ENCODE measurements around the gene KLHL14. TPM values are rescaled to one million over a fixed set of nuclear protein-coding genes. Genes with fewer than 3 reads are reported as not detected.

KLHL14 gene
- total RNA-seq, 1 donor from 2014 or later: 7.0 TPM

GRCh38 chr18:32761231-32761630 lies 11.6 kb downstream of the KLHL14 start:
- no peak overlapping the region for H3K27ac Mint-ChIP-seq
- H3K9me3 Mint-ChIP-seq (ENCODE audit: low read depth): no peaks in the 10 kb centered on the region
- no peak for TF ChIP-seq CTCF (IDR thresholded peaks at IDR 0.05; ENCODE audit: unreplicated experiment)
- no peak overlapping the region for H3K4me3 Mint-ChIP-seq (ENCODE audit: low read depth)
- no peaks in the 10 kb centered on the region for H3K36me3 Mint-ChIP-seq (ENCODE audit: insufficient read depth)
- no peaks in the 10 kb centered on the region for H3K4me1 Mint-ChIP-seq (ENCODE audit: low read depth)
- no peak for DNase-seq (ENCODE audit: low spot score, unreplicated experiment)
- no peaks in the 10 kb centered on the region for H3K27me3 Mint-ChIP-seq

GRCh38 chr18:32760391-32760790 lies 12.4 kb downstream of the KLHL14 start:
- no peak for TF ChIP-seq CTCF (IDR thresholded peaks at IDR 0.05; ENCODE audit: unreplicated experiment)
- no peaks in the 10 kb centered on the region for H3K4me1 Mint-ChIP-seq (ENCODE audit: low read depth)
- peaks cover 1% of the 10 kb centered on the region for H3K36me3 Mint-ChIP-seq (ENCODE audit: insufficient read depth)
- DNase-seq (ENCODE audit: low spot score, unreplicated experiment): no peak
- H3K27me3 Mint-ChIP-seq: no peaks in the 10 kb centered on the region
- no peak overlapping the region for H3K27ac Mint-ChIP-seq
- no peak overlapping the region for H3K4me3 Mint-ChIP-seq (ENCODE audit: low read depth)
- no peaks in the 10 kb centered on the region for H3K9me3 Mint-ChIP-seq (ENCODE audit: low read depth)

GRCh38 chr18:32759611-32760167 lies 13.1 kb downstream of the KLHL14 start:
- Mint-ChIP-seq H3K4me1 (ENCODE audit: low read depth) (peaks cover 4% of the 10 kb centered on the region), H3K36me3 (ENCODE audit: insufficient read depth) (peaks cover 1% of the 10 kb centered on the region), H3K27ac (no peak overlapping the region), H3K9me3 (ENCODE audit: low read depth) (no peaks in the 10 kb centered on the region), H3K27me3 (peaks cover 3% of the 10 kb centered on the region), H3K4me3 (ENCODE audit: low read depth) (no peak overlapping the region)
- no peak for DNase-seq (ENCODE audit: low spot score, unreplicated experiment)
- no peak for TF ChIP-seq CTCF (IDR thresholded peaks at IDR 0.05; ENCODE audit: unreplicated experiment)

GRCh38 chr18:32754508-32755263 lies 18.1 kb downstream of the KLHL14 start:
- Mint-ChIP-seq H3K9me3 (ENCODE audit: low read depth) (no peaks in the 10 kb centered on the region), H3K36me3 (ENCODE audit: insufficient read depth) (peaks cover 1% of the 10 kb centered on the region), H3K4me3 (ENCODE audit: low read depth) (no peak overlapping the region), H3K4me1 (ENCODE audit: low read depth) (peaks cover 15% of the 10 kb centered on the region), H3K27me3 (peaks cover 3% of the 10 kb centered on the region), H3K27ac (no peak overlapping the region)
- TF ChIP-seq CTCF (IDR thresholded peaks at IDR 0.05; ENCODE audit: unreplicated experiment): no peak
- no peak for DNase-seq (ENCODE audit: low spot score, unreplicated experiment)

- peaks cover 23% of the 10 kb centered on the region for H3K4me1 Mint-ChIP-seq (ENCODE audit: low read depth)
Observed at GRCh38 chr18:32753656-32754260, 19.1 kb downstream of the KLHL14 start.

More at GRCh38 chr18:32753656-32754260, 19.1 kb downstream of the KLHL14 start:
- Mint-ChIP-seq H3K4me3 (ENCODE audit: low read depth) (no peak overlapping the region), H3K27me3 (peaks cover 3% of the 10 kb centered on the region), H3K9me3 (ENCODE audit: low read depth) (peaks cover 3% of the 10 kb centered on the region), H3K36me3 (ENCODE audit: insufficient read depth) (peaks cover 1% of the 10 kb centered on the region), H3K27ac (no peak overlapping the region)
- no peak for TF ChIP-seq CTCF (IDR thresholded peaks at IDR 0.05; ENCODE audit: unreplicated experiment)
- no peak for DNase-seq (ENCODE audit: low spot score, unreplicated experiment)
